Breast epithelium (tissue), 3 donors: ENCODE results near the gene SSH2.

Source experiments
- CTCF ChIP-seq, 3 donors: fragments of 450-650 bp; IDR thresholded peaks; one replicate each; pipeline ENCODE4 v1.5.1; 2016 to 2017; ENCODE audit warnings: antibody characterized with exemption in 3 of 3, mild to moderate bottlenecking in 3 of 3, moderate library complexity in 3 of 3
- POLR2A ChIP-seq: fragments of 450-650 bp; IDR thresholded peaks from one replicate; pipeline ENCODE4 v1.6.1; 2016; ENCODE audit warnings: antibody characterized with exemption, mild to moderate bottlenecking, moderate library complexity
- POLR2AphosphoS5 ChIP-seq, 3 donors: sonication (generic); formaldehyde crosslinking; IDR thresholded peaks; one replicate each; pipeline ENCODE4 v1.6.1; 2017; ENCODE audit warnings: antibody characterized with exemption in 3 of 3

- no peak for TF ChIP-seq POLR2A
- TF ChIP-seq CTCF (IDR thresholded peaks at IDR 0.05): no peak
- TF ChIP-seq POLR2AphosphoS5 (IDR thresholded peaks at IDR 0.05): no peak
These were observed 209.5 kb downstream of the SSH2 start for GRCh38 chr17:29720551-29720950.
